Upper lobe of left lung (tissue), 4 donors: Measurements from ENCODE around the gene ANO4.

Experiments used
- EP300 ChIP-seq, 4 donors: sonication (generic); formaldehyde crosslinking; IDR thresholded peaks; one replicate each; pipeline ENCODE4 v1.5.1; 2017; ENCODE audit warnings: antibody characterized with exemption in 4 of 4, control low read depth in 2 of 4
- POLR2A ChIP-seq, 4 donors: fragments of 450-650 bp; IDR thresholded peaks; one replicate each; pipeline ENCODE4 v1.5.1; 2016 to 2017; ENCODE audit warnings: antibody characterized with exemption in 4 of 4, mild to moderate bottlenecking in 2 of 4
- POLR2AphosphoS5 ChIP-seq, 2 donors: sonication (generic); formaldehyde crosslinking; IDR thresholded peaks; one replicate each; pipeline ENCODE4 v1.5.1; 2017; ENCODE audit warnings: antibody characterized with exemption in 2 of 2
- TF ChIP-seq, protein P1 (sequence below), 6 experiments: fragments of 450-650 bp in 4 of 6; fragments of 200-600 bp in 2 of 6; sonication (generic) in 2 of 6; IDR thresholded peaks; one replicate each; pipeline ENCODE4 v1.5.1; 2016 to 2019; ENCODE audit warnings: antibody characterized with exemption in 6 of 6

DNA sequence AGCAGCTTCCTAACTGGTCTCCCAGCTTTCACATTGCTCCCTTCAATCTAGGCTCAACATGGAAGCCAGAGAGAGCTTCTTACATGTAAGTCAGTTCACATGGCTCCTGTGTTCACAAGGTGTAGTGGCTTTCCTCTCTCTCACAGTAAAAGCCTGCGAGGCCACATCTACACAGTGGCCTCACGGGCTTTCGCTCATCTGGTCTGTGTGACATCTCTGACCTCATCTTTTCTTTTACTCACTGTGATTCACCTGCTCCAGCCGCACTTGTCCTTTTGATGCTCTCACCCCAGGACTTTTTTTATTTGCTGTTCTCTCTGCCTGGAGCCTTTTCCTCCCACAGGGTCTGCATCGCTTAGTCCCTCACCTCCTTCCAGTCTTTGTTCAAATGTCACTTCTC is 293.3 kb downstream of the ANO4 start:
- TF ChIP-seq, protein P1, sequence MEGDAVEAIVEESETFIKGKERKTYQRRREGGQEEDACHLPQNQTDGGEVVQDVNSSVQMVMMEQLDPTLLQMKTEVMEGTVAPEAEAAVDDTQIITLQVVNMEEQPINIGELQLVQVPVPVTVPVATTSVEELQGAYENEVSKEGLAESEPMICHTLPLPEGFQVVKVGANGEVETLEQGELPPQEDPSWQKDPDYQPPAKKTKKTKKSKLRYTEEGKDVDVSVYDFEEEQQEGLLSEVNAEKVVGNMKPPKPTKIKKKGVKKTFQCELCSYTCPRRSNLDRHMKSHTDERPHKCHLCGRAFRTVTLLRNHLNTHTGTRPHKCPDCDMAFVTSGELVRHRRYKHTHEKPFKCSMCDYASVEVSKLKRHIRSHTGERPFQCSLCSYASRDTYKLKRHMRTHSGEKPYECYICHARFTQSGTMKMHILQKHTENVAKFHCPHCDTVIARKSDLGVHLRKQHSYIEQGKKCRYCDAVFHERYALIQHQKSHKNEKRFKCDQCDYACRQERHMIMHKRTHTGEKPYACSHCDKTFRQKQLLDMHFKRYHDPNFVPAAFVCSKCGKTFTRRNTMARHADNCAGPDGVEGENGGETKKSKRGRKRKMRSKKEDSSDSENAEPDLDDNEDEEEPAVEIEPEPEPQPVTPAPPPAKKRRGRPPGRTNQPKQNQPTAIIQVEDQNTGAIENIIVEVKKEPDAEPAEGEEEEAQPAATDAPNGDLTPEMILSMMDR (IDR thresholded peaks at IDR 0.05) = no peak
- TF ChIP-seq POLR2A (IDR thresholded peaks at IDR 0.05) = no peak
- no peak for TF ChIP-seq EP300 (IDR thresholded peaks at IDR 0.05)
- no peak for TF ChIP-seq POLR2AphosphoS5 (IDR thresholded peaks at IDR 0.05)
